Peyer's patch (tissue), 4 donors: ENCODE data around the gene TMEM14A.

Experiments used
- CTCF ChIP-seq, 6 experiments: fragments of 450-650 bp in 4 of 6; fragments of 200-600 bp in 2 of 6; sonication (generic) in 1 of 6; IDR thresholded peaks; one replicate each; pipeline ENCODE4 v1.5.1; 2017 to 2019; ENCODE audit warnings: antibody characterized with exemption in 6 of 6, mild to moderate bottlenecking in 3 of 6, moderate library complexity in 1 of 6
- POLR2A ChIP-seq, 2 donors: fragments of 450-650 bp; IDR thresholded peaks; one replicate each; pipeline ENCODE4 v1.5.1; 2017; ENCODE audit warnings: antibody characterized with exemption in 2 of 2, mild to moderate bottlenecking in 2 of 2, moderate library complexity in 2 of 2

GRCh38 chr6:52634211-52634610, 36.7 kb upstream of the TMEM14A start:
- TF ChIP-seq CTCF (IDR thresholded peaks at IDR 0.05): no peak
- TF ChIP-seq POLR2A (IDR thresholded peaks at IDR 0.05): no peak
